ENCODE measurements around the gene CNGA2. TPM values are rescaled to one million over a fixed set of nuclear protein-coding genes. Genes with fewer than 3 reads are reported as not detected.

The CNGA2 gene
- total and polyA plus RNA-seq, 10 of the 15 experiments (the other 5 are each of a cell fraction or from before 2014, with no cell fraction given) = not detected

DNA sequence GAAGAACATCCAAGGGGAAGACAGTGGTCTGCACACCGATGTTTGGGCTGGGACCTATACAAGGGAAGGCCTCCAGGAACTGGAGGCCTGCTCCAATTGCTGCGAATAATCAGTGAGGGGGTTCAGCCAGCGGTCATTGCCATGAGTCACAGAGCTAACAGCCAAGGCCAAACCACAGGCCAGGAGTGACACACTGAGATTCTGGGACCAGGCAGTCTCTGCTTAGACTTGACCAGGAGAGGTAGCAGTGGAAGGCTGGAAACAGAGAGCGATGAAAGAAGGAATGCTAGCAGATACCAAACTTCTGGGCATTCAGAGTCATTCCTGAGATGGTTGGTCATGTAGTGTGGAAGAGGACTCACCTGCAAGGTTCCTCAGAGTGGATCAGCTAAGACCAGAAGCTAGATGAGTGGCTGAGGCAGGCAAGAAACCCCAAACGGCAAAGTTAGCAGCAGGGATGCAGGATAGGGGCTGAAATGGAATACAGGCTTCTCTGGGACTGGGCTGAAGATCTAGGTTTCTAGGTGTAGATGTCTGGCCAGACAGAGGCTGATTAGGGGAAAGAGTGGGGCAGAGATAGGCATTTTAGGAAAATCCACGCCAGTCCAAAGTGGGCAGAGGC lies 54.7 kb downstream of the CNGA2 start (continued):
- TF ChIP-seq, protein P1, sequence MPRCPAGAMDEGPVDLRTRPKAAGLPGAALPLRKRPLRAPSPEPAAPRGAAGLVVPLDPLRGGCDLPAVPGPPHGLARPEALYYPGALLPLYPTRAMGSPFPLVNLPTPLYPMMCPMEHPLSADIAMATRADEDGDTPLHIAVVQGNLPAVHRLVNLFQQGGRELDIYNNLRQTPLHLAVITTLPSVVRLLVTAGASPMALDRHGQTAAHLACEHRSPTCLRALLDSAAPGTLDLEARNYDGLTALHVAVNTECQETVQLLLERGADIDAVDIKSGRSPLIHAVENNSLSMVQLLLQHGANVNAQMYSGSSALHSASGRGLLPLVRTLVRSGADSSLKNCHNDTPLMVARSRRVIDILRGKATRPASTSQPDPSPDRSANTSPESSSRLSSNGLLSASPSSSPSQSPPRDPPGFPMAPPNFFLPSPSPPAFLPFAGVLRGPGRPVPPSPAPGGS (IDR thresholded peaks at IDR 0.05; ENCODE audit: borderline replicate concordance, insufficient read depth, low read depth, low read length, poor library complexity, severe bottlenecking) = no peak
- TF ChIP-seq SUZ12 (IDR thresholded peaks at IDR 0.05; ENCODE audit: unreplicated experiment) = no peak
- TF ChIP-seq STAT1 (conservative IDR thresholded peaks at IDR 0.05) = no peak
- TF ChIP-seq LARP7 (IDR thresholded peaks at IDR 0.05) = no peak
- no peak for TF ChIP-seq HDGF (IDR thresholded peaks at IDR 0.05)
- TF ChIP-seq, protein P2, sequence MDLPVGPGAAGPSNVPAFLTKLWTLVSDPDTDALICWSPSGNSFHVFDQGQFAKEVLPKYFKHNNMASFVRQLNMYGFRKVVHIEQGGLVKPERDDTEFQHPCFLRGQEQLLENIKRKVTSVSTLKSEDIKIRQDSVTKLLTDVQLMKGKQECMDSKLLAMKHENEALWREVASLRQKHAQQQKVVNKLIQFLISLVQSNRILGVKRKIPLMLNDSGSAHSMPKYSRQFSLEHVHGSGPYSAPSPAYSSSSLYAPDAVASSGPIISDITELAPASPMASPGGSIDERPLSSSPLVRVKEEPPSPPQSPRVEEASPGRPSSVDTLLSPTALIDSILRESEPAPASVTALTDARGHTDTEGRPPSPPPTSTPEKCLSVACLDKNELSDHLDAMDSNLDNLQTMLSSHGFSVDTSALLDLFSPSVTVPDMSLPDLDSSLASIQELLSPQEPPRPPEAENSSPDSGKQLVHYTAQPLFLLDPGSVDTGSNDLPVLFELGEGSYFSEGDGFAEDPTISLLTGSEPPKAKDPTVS (IDR thresholded peaks at IDR 0.05; ENCODE audit: low read depth, low read length) = no peak
- no peak for TF ChIP-seq JUNB (IDR thresholded peaks at IDR 0.05)
- TF ChIP-seq NR2C1 (IDR thresholded peaks at IDR 0.05) = no peak
- TF ChIP-seq YBX1 (IDR thresholded peaks at IDR 0.05) = no peak
- TF ChIP-seq, protein P3, sequence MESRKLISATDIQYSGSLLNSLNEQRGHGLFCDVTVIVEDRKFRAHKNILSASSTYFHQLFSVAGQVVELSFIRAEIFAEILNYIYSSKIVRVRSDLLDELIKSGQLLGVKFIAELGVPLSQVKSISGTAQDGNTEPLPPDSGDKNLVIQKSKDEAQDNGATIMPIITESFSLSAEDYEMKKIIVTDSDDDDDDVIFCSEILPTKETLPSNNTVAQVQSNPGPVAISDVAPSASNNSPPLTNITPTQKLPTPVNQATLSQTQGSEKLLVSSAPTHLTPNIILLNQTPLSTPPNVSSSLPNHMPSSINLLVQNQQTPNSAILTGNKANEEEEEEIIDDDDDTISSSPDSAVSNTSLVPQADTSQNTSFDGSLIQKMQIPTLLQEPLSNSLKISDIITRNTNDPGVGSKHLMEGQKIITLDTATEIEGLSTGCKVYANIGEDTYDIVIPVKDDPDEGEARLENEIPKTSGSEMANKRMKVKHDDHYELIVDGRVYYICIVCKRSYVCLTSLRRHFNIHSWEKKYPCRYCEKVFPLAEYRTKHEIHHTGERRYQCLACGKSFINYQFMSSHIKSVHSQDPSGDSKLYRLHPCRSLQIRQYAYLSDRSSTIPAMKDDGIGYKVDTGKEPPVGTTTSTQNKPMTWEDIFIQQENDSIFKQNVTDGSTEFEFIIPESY (IDR thresholded peaks at IDR 0.05) = no peak
- no peak for TF ChIP-seq POLR2A (IDR thresholded peaks at IDR 0.05; ENCODE audit: low read depth, low read length)
- TF ChIP-seq, protein P4, sequence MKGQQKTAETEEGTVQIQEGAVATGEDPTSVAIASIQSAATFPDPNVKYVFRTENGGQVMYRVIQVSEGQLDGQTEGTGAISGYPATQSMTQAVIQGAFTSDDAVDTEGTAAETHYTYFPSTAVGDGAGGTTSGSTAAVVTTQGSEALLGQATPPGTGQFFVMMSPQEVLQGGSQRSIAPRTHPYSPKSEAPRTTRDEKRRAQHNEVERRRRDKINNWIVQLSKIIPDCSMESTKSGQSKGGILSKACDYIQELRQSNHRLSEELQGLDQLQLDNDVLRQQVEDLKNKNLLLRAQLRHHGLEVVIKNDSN (IDR thresholded peaks at IDR 0.05; ENCODE audit: borderline replicate concordance, extremely low read length, insufficient read depth, low read depth, low read length) = no peak

Measured in GM12878 (cell line).